Measurements from ENCODE around the gene JAZF1.
A peak's percentile ranks its signal among the peaks of the same experiment; 100 is the strongest.

The JAZF1 gene

GRCh38 chr7:28005075-28005846 lies 175.3 kb downstream of the JAZF1 start:
- peaks cover 22 to 56% of the 10 kb centered on the region in 2 donors for H3K4me1 Mint-ChIP-seq
- H3K27ac Mint-ChIP-seq, result no peak overlapping the region
- H3K27me3 Mint-ChIP-seq, result no peaks in the 10 kb centered on the region
- H3K4me3 Mint-ChIP-seq, result no peak overlapping the region
- H3K36me3 Mint-ChIP-seq, result peaks cover 9 to 11% of the 10 kb centered on the region in 2 donors
- ATAC-seq (replicated peaks) (no peak), DNase-seq (no peak)
- H3K9me3 Mint-ChIP-seq, result no peaks in the 10 kb centered on the region

GRCh38 chr7:28003408-28003807 lies 177.2 kb downstream of the JAZF1 start:
- Mint-ChIP-seq H3K27me3 (no peaks in the 10 kb centered on the region), H3K9me3 (no peaks in the 10 kb centered on the region), H3K36me3 (peaks cover 11 to 19% of the 10 kb centered on the region in 2 donors), H3K4me1 (peaks cover 22 to 55% of the 10 kb centered on the region in 2 donors), H3K27ac (no peak overlapping the region), H3K4me3 (no peak overlapping the region)
- DNase-seq (no peak), ATAC-seq (replicated peaks) (no peak)

GRCh38 chr7:28002638-28003037 lies 178.0 kb downstream of the JAZF1 start:
- Mint-ChIP-seq H3K9me3 (no peaks in the 10 kb centered on the region), H3K27me3 (no peaks in the 10 kb centered on the region), H3K4me3 (no peak overlapping the region), H3K27ac (no peak overlapping the region), H3K36me3 (peaks cover 11 to 19% of the 10 kb centered on the region in 2 donors), H3K4me1 (peaks cover 24 to 56% of the 10 kb centered on the region in 2 donors)
- ATAC-seq (replicated peaks) (no peak), DNase-seq (no peak)

- no peak overlapping the region for H3K27ac Mint-ChIP-seq
- no peak overlapping the region for H3K4me3 Mint-ChIP-seq
- ATAC-seq (replicated peaks), result no peak
- H3K27me3 Mint-ChIP-seq, result no peaks in the 10 kb centered on the region
- DNase-seq, result no peak
- H3K9me3 Mint-ChIP-seq, result no peaks in the 10 kb centered on the region
- peaks cover 11 to 21% of the 10 kb centered on the region in 2 donors for H3K36me3 Mint-ChIP-seq
- H3K4me1 Mint-ChIP-seq, result peaks cover 25 to 60% of the 10 kb centered on the region in 2 donors
These were observed 178.7 kb downstream of the JAZF1 start for GRCh38 chr7:28001896-28002295.

- ATAC-seq (replicated peaks), result no peak
- H3K4me1 Mint-ChIP-seq, result peaks cover 28 to 63% of the 10 kb centered on the region in 2 donors
- H3K27ac Mint-ChIP-seq, result no peak overlapping the region
- H3K9me3 Mint-ChIP-seq, result no peaks in the 10 kb centered on the region
- no peaks in the 10 kb centered on the region for H3K27me3 Mint-ChIP-seq
- no peak for DNase-seq
- peaks cover 10 to 19% of the 10 kb centered on the region in 2 donors for H3K36me3 Mint-ChIP-seq
- no peak overlapping the region for H3K4me3 Mint-ChIP-seq
These were observed 180.8 kb downstream of the JAZF1 start for GRCh38 chr7:27999829-28000228.

- DNase-seq (no peak), ATAC-seq (replicated peaks) (no peak)
- peaks cover 8 to 22% of the 10 kb centered on the region in 2 donors for H3K36me3 Mint-ChIP-seq
- no peak overlapping the region for H3K4me3 Mint-ChIP-seq
- H3K4me1 Mint-ChIP-seq, result peaks cover 34 to 71% of the 10 kb centered on the region in 2 donors
- no peak overlapping the region for H3K27ac Mint-ChIP-seq
- no peaks in the 10 kb centered on the region for H3K9me3 Mint-ChIP-seq
- no peaks in the 10 kb centered on the region for H3K27me3 Mint-ChIP-seq
These were observed 182.2 kb downstream of the JAZF1 start for GRCh38 chr7:27998382-27998781.

GRCh38 chr7:27997188-27997707 lies 183.3 kb downstream of the JAZF1 start:
- H3K27ac Mint-ChIP-seq, result no peak overlapping the region
- no peak overlapping the region for H3K4me3 Mint-ChIP-seq
- H3K4me1 Mint-ChIP-seq, result peaks cover 37 to 75% of the 10 kb centered on the region in 2 donors
- DNase-seq, result no peak
- ATAC-seq (replicated peaks), result no peak
- peaks cover 5 to 22% of the 10 kb centered on the region in 2 donors for H3K36me3 Mint-ChIP-seq
- H3K27me3 Mint-ChIP-seq, result no peaks in the 10 kb centered on the region
- no peaks in the 10 kb centered on the region for H3K9me3 Mint-ChIP-seq

- H3K4me1 Mint-ChIP-seq, result peaks cover 35 to 70% of the 10 kb centered on the region in 2 donors
- H3K27ac Mint-ChIP-seq, result no peak overlapping the region
- no peak overlapping the region for H3K4me3 Mint-ChIP-seq
- no peaks in the 10 kb centered on the region for H3K27me3 Mint-ChIP-seq
- ATAC-seq (replicated peaks), result no peak
- H3K36me3 Mint-ChIP-seq, result peaks cover 6 to 24% of the 10 kb centered on the region in 2 donors
- H3K9me3 Mint-ChIP-seq, result no peaks in the 10 kb centered on the region
- DNase-seq, result no peak
These were observed 184.5 kb downstream of the JAZF1 start for GRCh38 chr7:27996141-27996540.

GRCh38 chr7:27995228-27995627 lies 185.4 kb downstream of the JAZF1 start:
- DNase-seq (no peak), ATAC-seq (replicated peaks) (no peak)
- no peaks in the 10 kb centered on the region for H3K27me3 Mint-ChIP-seq
- H3K9me3 Mint-ChIP-seq, result no peaks in the 10 kb centered on the region
- H3K4me3 Mint-ChIP-seq, result no peak overlapping the region
- H3K36me3 Mint-ChIP-seq, result peaks cover 10 to 30% of the 10 kb centered on the region in 2 donors
- H3K27ac Mint-ChIP-seq, result no peak overlapping the region
- peaks cover 36 to 69% of the 10 kb centered on the region in 2 donors for H3K4me1 Mint-ChIP-seq

- H3K27me3 Mint-ChIP-seq, result no peaks in the 10 kb centered on the region
- no peak for DNase-seq
- no peak overlapping the region for H3K4me3 Mint-ChIP-seq
- H3K4me1 Mint-ChIP-seq, result peaks cover 34 to 64% of the 10 kb centered on the region in 2 donors
- H3K36me3 Mint-ChIP-seq, result peaks cover 9 to 32% of the 10 kb centered on the region in 2 donors
- no peak for ATAC-seq (replicated peaks)
- peak overlapping the region; percentile 48 for H3K27ac Mint-ChIP-seq
- no peaks in the 10 kb centered on the region for H3K9me3 Mint-ChIP-seq
These were observed 186.0 kb downstream of the JAZF1 start for GRCh38 chr7:27994639-27995038.

GRCh38 chr7:27992755-27993493 lies 187.7 kb downstream of the JAZF1 start:
- no peaks in the 10 kb centered on the region for H3K27me3 Mint-ChIP-seq
- H3K4me1 Mint-ChIP-seq, result peaks cover 29 to 52% of the 10 kb centered on the region in 2 donors
- H3K4me3 Mint-ChIP-seq, result no peak overlapping the region
- H3K27ac Mint-ChIP-seq, result no peak overlapping the region
- no peak for ATAC-seq (replicated peaks)
- peaks cover 3 to 4% of the 10 kb centered on the region in 2 donors for H3K9me3 Mint-ChIP-seq
- peaks cover 17 to 39% of the 10 kb centered on the region in 2 donors for H3K36me3 Mint-ChIP-seq
- DNase-seq, result no peak

- no peak for DNase-seq
- no peak overlapping the region for H3K27ac Mint-ChIP-seq
- no peaks in the 10 kb centered on the region for H3K27me3 Mint-ChIP-seq
These were observed 188.5 kb downstream of the JAZF1 start for GRCh38 chr7:27992097-27992496.

GRCh38 chr7:27991006-27991528 lies 189.5 kb downstream of the JAZF1 start:
- no peak overlapping the region for H3K27ac Mint-ChIP-seq
- H3K9me3 Mint-ChIP-seq, result peaks cover 3 to 4% of the 10 kb centered on the region in 2 donors
- H3K36me3 Mint-ChIP-seq, result peaks cover 25 to 45% of the 10 kb centered on the region in 2 donors
- H3K4me1 Mint-ChIP-seq, result peaks cover 22 to 37% of the 10 kb centered on the region in 2 donors
- H3K27me3 Mint-ChIP-seq, result no peaks in the 10 kb centered on the region
- DNase-seq, result no peak
- no peak overlapping the region for H3K4me3 Mint-ChIP-seq
- no peak for ATAC-seq (replicated peaks)

More at GRCh38 chr7:27992097-27992496, 188.5 kb downstream of the JAZF1 start:
- no peak for ATAC-seq (replicated peaks)
- Mint-ChIP-seq H3K4me1 (peaks cover 25 to 47% of the 10 kb centered on the region in 2 donors), H3K4me3 (no peak overlapping the region), H3K9me3 (peaks cover 3 to 4% of the 10 kb centered on the region in 2 donors), H3K36me3 (peaks cover 22 to 44% of the 10 kb centered on the region in 2 donors)

GRCh38 chr7:27976531-27976930 lies 204.1 kb downstream of the JAZF1 start:
- Mint-ChIP-seq H3K36me3 (peaks cover 38 to 67% of the 10 kb centered on the region in 2 donors), H3K27me3 (no peaks in the 10 kb centered on the region), H3K4me1 (peaks cover 46 to 48% of the 10 kb centered on the region in 2 donors), H3K27ac (no peak overlapping the region), H3K4me3 (no peak overlapping the region), H3K9me3 (peaks cover 8% of the 10 kb centered on the region in 2 donors)
- DNase-seq, result no peak
- no peak for ATAC-seq (replicated peaks)

All from stimulated activated naive B cell treated with anti-CD40 and anti-IgM and Interleukin-4, amounts not matched to agents 10 μg/mL and 1 μg/mL and 100 μg/mL, for 72 hours (primary cell).